Testis (tissue), 5 donors: ENCODE data around the gene OR2M2. TPM values are rescaled to one million over a fixed set of nuclear protein-coding genes. Genes with fewer than 3 reads are reported as not detected.
A peak's percentile ranks its signal among the peaks of the same experiment; 100 is the strongest.

ENCODE experiments used
- DNase-seq: peaks from one replicate; pipeline ENCODE4 v3.0.0-alpha.2; 2019
- H3K27ac ChIP-seq, 2 donors: fragments of 200-600 bp; sonication (generic); one replicate each; pipeline ENCODE4 v1.5.1; 2019
- H3K27me3 ChIP-seq: fragments of 200-600 bp; sonication (generic); one replicate; pipeline ENCODE4 v1.5.1; 2019
- H3K36me3 ChIP-seq: fragments of 200-600 bp; sonication (generic); one replicate; pipeline ENCODE4 v1.5.1; 2017; ENCODE audit warnings: low read depth; ENCODE audit errors: missing control alignments
- H3K4me1 ChIP-seq: fragments of 200-600 bp; sonication (generic); one replicate; pipeline ENCODE4 v1.5.1; 2019
- H3K4me3 ChIP-seq, 2 donors: fragments of 200-600 bp; sonication (generic); one replicate each; pipeline ENCODE4 v1.5.1; 2017 to 2019
- H3K9me3 ChIP-seq: fragments of 200-600 bp; sonication (generic); one replicate; pipeline ENCODE4 v1.5.1; 2017
- CTCF ChIP-seq, 3 experiments: fragments of 450-650 bp in 2 of 3; fragments of 200-600 bp in 1 of 3; sonication (generic) in 1 of 3; IDR thresholded peaks; one replicate each; pipeline ENCODE4 v1.5.1; 2016 to 2019; ENCODE audit warnings: antibody characterized with exemption in 3 of 3, mild to moderate bottlenecking in 2 of 3, moderate library complexity in 1 of 3
- POLR2A ChIP-seq: fragments of 450-650 bp; IDR thresholded peaks from one replicate; pipeline ENCODE4 v1.6.1; 2017; ENCODE audit warnings: antibody characterized with exemption, mild to moderate bottlenecking, moderate library complexity
- WGBS, 2 donors: methylation state at CpG; one replicate each; pipeline ENCODE4 v1.1.5; 2018; 5-methylcytosine and 5-hydroxymethylcytosine counted together
- intact Hi-C: fragments of 100-400 bp; cut with DNase I; formaldehyde crosslinking; loops from one replicate; pipeline ENCODE4 v1.15.1; 2023; ENCODE audit warnings: low total_unique reads
- long read RNA-seq, 2 donors: transcript quantifications; one replicate each; lab custom pipeline, GENCODE V29; 2026
- polyA plus RNA-seq: library from polyadenylated mRNA; stranded (reverse); fragments of 350-450 nt; fragmentation: Illumina TruSeq; extraction: RNeasy Lipid Tissue Mini Kit (QIAGEN cat#74804); gene quantifications from one replicate; pipeline ENCODE4 v1.2.3, GENCODE V29; 2014; ENCODE audit warnings: low read depth, low replicate concordance; ENCODE audit not compliant: insufficient read depth
- total RNA-seq, 2 donors: library from RNA; depleted of rRNA; stranded (reverse); fragments of >200 nt; gene quantifications; one replicate each; pipeline ENCODE4 v1.2.3, GENCODE V29; 2016

The OR2M2 gene, protein sequence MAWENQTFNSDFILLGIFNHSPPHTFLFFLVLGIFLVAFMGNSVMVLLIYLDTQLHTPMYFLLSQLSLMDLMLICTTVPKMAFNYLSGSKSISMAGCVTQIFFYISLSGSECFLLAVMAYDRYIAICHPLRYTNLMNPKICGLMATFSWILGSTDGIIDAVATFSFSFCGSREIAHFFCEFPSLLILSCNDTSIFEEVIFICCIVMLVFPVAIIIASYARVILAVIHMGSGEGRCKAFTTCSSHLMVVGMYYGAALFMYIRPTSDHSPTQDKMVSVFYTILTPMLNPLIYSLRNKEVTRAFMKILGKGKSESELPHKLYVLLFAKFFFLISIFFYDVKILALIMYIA
- total RNA-seq (not detected), polyA plus RNA-seq (not detected)
- long read RNA-seq, donor 1 = 0 reads
- long read RNA-seq, donor 2 = 0 reads

DNA sequence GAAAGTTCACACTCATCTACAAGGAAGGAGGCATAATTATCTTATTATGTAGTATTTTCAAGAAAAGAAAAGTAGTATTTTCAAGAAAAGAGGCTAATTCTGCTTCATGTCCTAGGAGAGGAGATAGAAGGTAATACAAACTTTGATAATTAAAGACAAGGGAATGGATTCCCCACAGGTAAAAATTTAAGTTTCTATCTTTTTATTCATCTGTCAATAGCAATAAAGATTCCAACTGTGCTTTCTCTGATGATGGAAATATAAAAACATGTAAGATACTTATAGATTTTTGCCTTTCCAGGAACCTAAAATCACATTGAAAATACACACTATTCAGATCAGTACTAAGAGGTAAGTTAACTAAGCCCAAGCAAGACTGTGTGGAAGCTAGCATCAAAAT lies at the start of gene OR2M2:
Gene OR2M2 (plus strand): TSS at position 301 of the 400 bp plus-strand sequence. CDS start 5,165 bp downstream, outside the sequence.
- intact Hi-C loops = no loop called here
- Histone ChIP-seq H3K27me3 (no peaks in the 10 kb centered on the region), H3K9me3 (no peaks in the 10 kb centered on the region), H3K4me1 (no peaks in the 10 kb centered on the region), H3K4me3 (no peak within 1 kb of the TSS), H3K36me3 (no peaks in the 10 kb centered on the region), H3K27ac (no peak within 1 kb of the TSS)
- TF ChIP-seq CTCF (IDR thresholded peaks at IDR 0.05) = no peak
- TF ChIP-seq POLR2A = no peak
- no peak for DNase-seq

DNA sequence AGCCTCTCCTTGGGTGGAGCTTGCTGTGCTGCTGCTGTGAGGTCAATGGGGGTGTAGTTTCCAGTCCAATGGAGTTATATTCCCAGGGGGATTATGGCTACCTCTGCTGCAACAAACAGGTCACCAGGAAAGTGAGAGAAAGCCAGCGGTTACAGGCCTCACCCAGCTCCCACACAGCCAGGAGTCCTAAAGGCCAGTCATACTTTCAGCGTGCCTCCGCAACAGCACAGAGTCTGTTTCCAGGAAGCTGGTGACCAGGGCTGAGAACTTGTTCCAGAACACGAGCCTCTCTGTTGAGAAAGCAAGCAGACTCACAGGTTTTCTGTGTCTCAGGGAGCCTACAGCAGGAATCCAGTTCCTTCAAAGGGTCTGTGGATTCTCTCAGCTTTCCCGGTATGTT lies 47.0 kb upstream of the OR2M2 start:
- Histone ChIP-seq H3K4me1 (no peaks in the 10 kb centered on the region), H3K36me3 (no peaks in the 10 kb centered on the region), H3K4me3 (no peak overlapping the region), H3K27me3 (no peaks in the 10 kb centered on the region), H3K27ac (no peak overlapping the region), H3K9me3 (no peaks in the 10 kb centered on the region)
- TF ChIP-seq POLR2A (no peak), CTCF (IDR thresholded peaks at IDR 0.05) (no peak)
- no peak for DNase-seq
- intact Hi-C loops = no loop called here
- 84% methylated on average over 5 of the region's 5 CpGs for WGBS, 2 donors

GRCh38 chr1:248136811-248137210 lies 37.8 kb upstream of the OR2M2 start:
- Histone ChIP-seq H3K9me3 (no peaks in the 10 kb centered on the region), H3K4me1 (no peaks in the 10 kb centered on the region), H3K27me3 (no peaks in the 10 kb centered on the region), H3K4me3 (peak overlapping the region in 1 of 2 donors; percentile 36), H3K36me3 (no peaks in the 10 kb centered on the region), H3K27ac (no peak overlapping the region)
- DNase-seq = peak; percentile 41
- intact Hi-C loops = no loop called here
- 56 to 68% methylated on average over 11 to 21 of the region's 21 CpGs for WGBS, 2 donors
- no peak for TF ChIP-seq CTCF (IDR thresholded peaks at IDR 0.05)
- TF ChIP-seq POLR2A = no peak

GRCh38 chr1:248140846-248141245 lies 33.8 kb upstream of the OR2M2 start:
- Histone ChIP-seq H3K4me1 (no peaks in the 10 kb centered on the region), H3K9me3 (no peaks in the 10 kb centered on the region), H3K4me3 (no peak overlapping the region), H3K27me3 (no peaks in the 10 kb centered on the region), H3K27ac (no peak overlapping the region), H3K36me3 (no peaks in the 10 kb centered on the region)
- intact Hi-C loops = no loop called here
- TF ChIP-seq POLR2A (no peak), CTCF (IDR thresholded peaks at IDR 0.05) (no peak)
- 86 to 88% methylated on average over 1 of the region's 1 CpG for WGBS, 2 donors
- DNase-seq = no peak

DNA sequence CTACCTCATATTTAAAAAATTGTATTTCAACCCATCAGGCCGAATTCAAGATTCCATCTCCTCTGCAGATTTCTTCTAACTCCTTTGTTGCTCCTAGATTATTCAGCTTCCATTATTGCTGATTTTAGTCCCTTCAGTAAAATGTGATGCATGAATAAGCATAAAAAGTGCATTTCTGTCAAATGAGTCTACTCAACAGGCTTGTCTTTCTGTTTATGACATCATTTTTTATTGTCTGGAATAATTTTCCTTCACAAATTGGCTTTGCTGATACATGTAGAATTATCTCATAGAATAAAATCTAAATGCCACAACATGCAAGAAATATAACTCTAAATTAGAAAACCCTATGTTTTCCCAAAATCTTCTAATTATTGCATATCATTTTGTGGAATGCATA lies 31.3 kb upstream of the OR2M2 start:
- no peak for TF ChIP-seq POLR2A
- TF ChIP-seq CTCF (IDR thresholded peaks at IDR 0.05) = no peak
- Histone ChIP-seq H3K9me3 (no peaks in the 10 kb centered on the region), H3K27ac (no peak overlapping the region), H3K27me3 (no peaks in the 10 kb centered on the region), H3K36me3 (no peaks in the 10 kb centered on the region), H3K4me3 (no peak overlapping the region), H3K4me1 (no peaks in the 10 kb centered on the region)
- 62 to 64% methylated on average over 1 of the region's 1 CpG for WGBS, 2 donors
- intact Hi-C loops = no loop called here
- no peak for DNase-seq
